HEK293T (cell line): ENCODE data around the gene ANXA2.

Experiments used
- FOXK2 ChIP-seq: fragments of 450-650 bp; IDR thresholded peaks from 2 replicates; pipeline ENCODE4 v1.6.1; 2016; ENCODE audit warnings: mild to moderate bottlenecking
- FOXM1 ChIP-seq: fragments of 450-650 bp; IDR thresholded peaks from 2 replicates; pipeline ENCODE4 v1.6.1; 2017; ENCODE audit warnings: mild to moderate bottlenecking, borderline replicate concordance
- HDGF ChIP-seq: fragments of 450-650 bp; IDR thresholded peaks from 2 replicates; pipeline ENCODE4 v1.6.1; 2017; ENCODE audit warnings: antibody characterized with exemption, borderline replicate concordance
- ZNF384 ChIP-seq: fragments of 450-650 bp; IDR thresholded peaks from 2 replicates; pipeline ENCODE4 v1.6.1; 2016

DNA sequence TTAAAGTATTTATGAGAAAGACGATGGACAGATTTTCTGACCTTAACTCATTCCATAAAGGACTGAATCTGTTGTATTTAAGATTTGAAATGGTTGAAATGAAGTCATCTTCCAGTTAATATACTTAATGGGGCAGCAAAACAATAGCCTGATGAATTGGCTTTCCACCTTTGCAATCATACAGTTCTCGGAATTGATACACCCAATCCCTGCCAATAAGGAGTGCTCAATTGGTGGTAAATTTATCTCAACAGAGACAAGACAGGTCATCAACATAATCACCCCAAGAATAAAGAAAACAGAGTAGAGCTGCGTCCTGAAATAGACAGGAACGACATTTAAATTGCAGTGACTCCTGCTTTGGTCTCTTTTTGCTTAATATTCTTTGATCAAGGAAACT is 11.2 kb downstream of the ANXA2 start:
- TF ChIP-seq ZNF384 (no peak), HDGF (no peak), FOXK2 (no peak), FOXM1 (no peak)
